K562 (cell line): ENCODE results near the gene SEMA6D. TPM values are rescaled to one million over a fixed set of nuclear protein-coding genes. Genes with fewer than 3 reads are reported as not detected.

Source experiments
- ATAC-seq: fragments of 200-7000 bp; cut with Tn5 transposase; 3 replicates; pipeline ENCODE4 v1.9.1; 2020; ENCODE audit warnings: moderate library complexity
- BruUV-seq: library from RNA; stranded (reverse); fragments of 400-500 nt; replicated peaks from 2 replicates; lab custom pipeline; 2021; lab: Mats Ljungman, UMichigan
- CTCF ChIA-PET: fragments of 300-600 bp; formaldehyde crosslinking; extraction: SDS; loops from one replicate; lab custom pipeline; 2021; ENCODE audit warnings: low intra/inter-chr PET ratio; lab: Yijun Ruan, JAX
- POLR2A ChIA-PET: fragments of 300-600, 350-650 bp; sonication (Branson Sonifier 250); formaldehyde crosslinking; extraction: SDS; loops from one replicate; lab custom pipeline; 2021; ENCODE audit warnings: antibody characterized with exemption, inconsistent platforms; lab: Yijun Ruan, JAX
- DNase-seq, 4 experiments: peaks; one replicate each; pipeline versions ENCODE4 v3.0.0 to v3.0.0-alpha.2; 2011 to 2018; ENCODE audit warnings: low spot score in 3 of 4, mixed read lengths in 3 of 4; ENCODE audit errors: extremely low read depth in 1 of 4
- FAIRE-seq: peaks from 2 replicates; lab custom pipeline; 2011; peaks lifted over from hg19 to GRCh38; lab: Jason Lieb, UNC
- H2AFZ ChIP-seq: 2 replicates; pipeline ENCODE4 v1.6.0; 2011; ENCODE audit warnings: low read depth, low read length, control low read depth, inconsistent platforms
- H3K27ac ChIP-seq: fragments of 200-600 bp; 3 replicates; pipeline ENCODE4 v1.8.0; 2011; ENCODE audit warnings: low read depth, mild to moderate bottlenecking, control low read depth, inconsistent platforms, low read length, moderate library complexity, mixed read lengths; ENCODE audit errors: extremely low read depth
- H3K27me3 ChIP-seq, 2 experiments: fragments of 300-600 bp in 1 of 2; 2 replicates in 1 of 2; 3 replicates in 1 of 2; pipeline versions ENCODE4 v1.6.0 to v1.8.0; 2011; ENCODE audit warnings: inconsistent platforms in 2 of 2, low read length in 2 of 2, mild to moderate bottlenecking in 1 of 2, mixed read lengths in 1 of 2, moderate library complexity in 1 of 2; ENCODE audit not compliant: control insufficient read depth in 2 of 2, insufficient read depth in 2 of 2
- H3K36me3 ChIP-seq: fragments of 300-600 bp; 3 replicates; pipeline ENCODE4 v1.8.0; 2011; ENCODE audit warnings: mild to moderate bottlenecking, low read length, inconsistent platforms; ENCODE audit not compliant: control insufficient read depth, insufficient read depth
- H3K4me1 ChIP-seq, 2 experiments: fragments of 200-600 bp in 1 of 2; replicated peaks in 1 of 2; 2 replicates in 1 of 2; 3 replicates in 1 of 2; pipeline versions ENCODE4 v1.5.1 to v1.8.0; 2011; ENCODE audit warnings: inconsistent platforms in 2 of 2, low read length in 2 of 2, mild to moderate bottlenecking in 1 of 2, mixed read lengths in 1 of 2, moderate library complexity in 1 of 2; ENCODE audit not compliant: control insufficient read depth in 2 of 2, insufficient read depth in 2 of 2
- H3K4me2 ChIP-seq: 2 replicates; pipeline ENCODE4 v1.6.1; 2011; ENCODE audit warnings: low read length, control low read depth, inconsistent platforms, mixed read lengths; ENCODE audit not compliant: insufficient read depth
- H3K4me3 ChIP-seq: fragments of 200-600 bp; sonication (generic), shearing (Covaris generic); 2 replicates; pipeline ENCODE4 v1.5.1; 2016; ENCODE audit warnings: control low read depth, inconsistent platforms
- H3K79me2 ChIP-seq: fragments of 200-600 bp; 3 replicates; pipeline ENCODE4 v1.8.0; 2011; ENCODE audit warnings: low read length, inconsistent platforms; ENCODE audit not compliant: control insufficient read depth, insufficient read depth
- H3K9ac ChIP-seq, 2 experiments: 2 replicates each; pipeline versions ENCODE4 v1.6.0 to v1.6.1; 2011; ENCODE audit warnings: low read depth in 2 of 2, low read length in 2 of 2, control low read depth in 1 of 2, inconsistent platforms in 1 of 2, mild to moderate bottlenecking in 1 of 2, mixed read lengths in 1 of 2; ENCODE audit not compliant: insufficient read depth in 1 of 2
- H3K9me1 ChIP-seq: one replicate; pipeline ENCODE4 v1.6.0; 2011; ENCODE audit warnings: inconsistent platforms, mild to moderate bottlenecking, low read length, moderate library complexity; ENCODE audit not compliant: control insufficient read depth, insufficient read depth
- H3K9me3 ChIP-seq: replicated peaks from 2 replicates; pipeline ENCODE4 v1.5.1; 2011; ENCODE audit warnings: low read depth, low read length, inconsistent platforms; ENCODE audit not compliant: control insufficient read depth, insufficient read depth
- H4K20me1 ChIP-seq: replicated peaks from 2 replicates; pipeline ENCODE4 v1.6.1; 2011; ENCODE audit warnings: low read length, inconsistent platforms, mixed read lengths; ENCODE audit not compliant: control insufficient read depth, insufficient read depth
- ARID2 ChIP-seq: fragments of 450-650 bp; IDR thresholded peaks from 2 replicates; pipeline ENCODE4 v1.6.1; 2017; ENCODE audit warnings: antibody characterized with exemption, mild to moderate bottlenecking
- ATF2 ChIP-seq: sonication (generic); formaldehyde crosslinking; IDR thresholded peaks from 2 replicates; pipeline ENCODE4 v1.8.1; 2022; ENCODE audit warnings: missing genetic modification reagents
- BCL6 ChIP-seq: fragments of 250-450 bp; sonication (Bioruptor Pico); IDR thresholded peaks from 2 replicates; pipeline ENCODE4 v1.4.0; 2020
- CBX3 ChIP-seq, 2 experiments: IDR thresholded peaks; 1 replicate in 1 of 2; 2 replicates in 1 of 2; pipeline ENCODE4 v1.6.1; 2012; ENCODE audit warnings: inconsistent platforms in 2 of 2, low read length in 2 of 2, borderline replicate concordance in 1 of 2, control low read depth in 1 of 2
- DACH1 ChIP-seq: fragments of 450-650 bp; IDR thresholded peaks from 2 replicates; pipeline ENCODE4 v1.6.1; 2018; ENCODE audit not compliant: partially characterized antibody
- FOXO4 ChIP-seq: fragments of 450-650 bp; formaldehyde crosslinking; IDR thresholded peaks from 2 replicates; pipeline ENCODE4 v1.4.0; 2020; ENCODE audit warnings: mild to moderate bottlenecking, moderate library complexity
- HDAC6 ChIP-seq: IDR thresholded peaks from 2 replicates; pipeline ENCODE4 v1.6.1; 2012; ENCODE audit warnings: low read depth, mild to moderate bottlenecking, control low read depth, inconsistent platforms, low read length, moderate library complexity
- SNRNP70 ChIP-seq: fragments of 200-400 bp; formaldehyde crosslinking; optimal IDR thresholded peaks from 2 replicates; pipeline ENCODE3; 2017; ENCODE audit warnings: low read depth, low read length
- ZEB2 ChIP-seq: fragments of 450-650 bp; IDR thresholded peaks from 2 replicates; pipeline ENCODE4 v1.6.1; 2016
- ZNF316 ChIP-seq: fragments of 450-650 bp; IDR thresholded peaks from 2 replicates; pipeline ENCODE4 v1.6.1; 2016
- ZNF398 ChIP-seq: fragments of 250-450 bp; sonication (Bioruptor Pico); IDR thresholded peaks from 2 replicates; pipeline ENCODE4 v1.8.0; 2021; ENCODE audit warnings: moderate library complexity, mild to moderate bottlenecking, inconsistent platforms
- ZNF586 ChIP-seq: fragments of 450-650 bp; formaldehyde crosslinking; conservative IDR thresholded peaks from 2 replicates; pipeline ENCODE4 v1.4.0; 2020; ENCODE audit warnings: mild to moderate bottlenecking, moderate library complexity
- ZNF830 ChIP-seq: fragments of 250-450 bp; sonication (Bioruptor Pico); IDR thresholded peaks from 2 replicates; pipeline ENCODE4 v1.5.0; 2021; ENCODE audit warnings: mild to moderate bottlenecking
- WGBS: fragments of 100-300 bp; shearing (Covaris generic); methylation state at CpG from one replicate; pipeline ENCODE4 v1.1.6; 2016; ENCODE audit warnings: low coverage, mixed read lengths; ENCODE audit not compliant: insufficient coverage; ENCODE audit errors: missing lambda C conversion rate; 5-methylcytosine and 5-hydroxymethylcytosine counted together
- in situ Hi-C: fragments of 300-500 bp; cut with MboI; formaldehyde crosslinking; loops from 4 replicates; pipeline ENCODE4 v1.15.0; 2018; ENCODE audit warnings: inconsistent platforms, mixed read lengths
- intact Hi-C: fragments of 100-400 bp; cut with micrococcal nuclease; formaldehyde crosslinking; loops from 2 replicates; pipeline ENCODE4 v1.14.2; 2022
- polyA plus RNA-seq, 8 experiments: library from polyadenylated mRNA; depleted of rRNA in 4 of 8; stranded (reverse) in 5 of 8; unstranded in 3 of 8; fragments of >200 nt; fragmentation: Nextera tagmentation in 2 of 8; fragmentation: Illumina TruSeq in 1 of 8; extraction: Ambion mirVana in 2 of 8; extraction: Trizol in 1 of 8; gene quantifications; 2 replicates each; pipeline versions ENCODE4 v1.2.1 to v1.2.3, GENCODE V29; 2011 to 2014; ENCODE audit warnings: inconsistent platforms in 1 of 8, missing spikeins in 1 of 8
- total RNA-seq, 7 experiments: library from RNA; depleted of rRNA in 6 of 7; stranded (reverse); fragments of >200 nt in 6 of 7; fragmentation: Illumina TruSeq in 2 of 7; extraction: Trizol in 2 of 7; gene quantifications; 2 replicates each; pipeline versions ENCODE4 v1.2.1 to v1.2.3, GENCODE V29; 2011 to 2021; ENCODE audit warnings: low replicate concordance in 1 of 7

The SEMA6D gene
- total and polyA plus RNA-seq, 9 of the 15 experiments (the other 6 are each of a cell fraction or from before 2014, with no cell fraction given) = not detected

- Histone ChIP-seq H3K9me3 (no peaks in the 10 kb centered on the region), H3K27ac (no peak overlapping the region), H3K27me3 (no peaks in the 10 kb centered on the region), H4K20me1 (no peaks in the 10 kb centered on the region), H3K9me1 (no peaks in the 10 kb centered on the region), H2AFZ (no peak overlapping the region), H3K4me1 (no peaks in the 10 kb centered on the region), H3K9ac (no peak overlapping the region), H3K4me2 (no peak overlapping the region), H3K79me2 (no peaks in the 10 kb centered on the region), H3K36me3 (no peaks in the 10 kb centered on the region), H3K4me3 (no peak overlapping the region)
- in situ Hi-C loops = no loop called here
- BruUV-seq = no TSS peak
- ChIA-PET POLR2A (no interaction called here), CTCF (no interaction called here)
- DNase-seq = no peak
- no peak for FAIRE-seq
- intact Hi-C loops = no loop called here
- ATAC-seq = no peak
- no peak for TF ChIP-seq FOXO4 (CRISPR knock-in tag)
- 0% methylated on average over 3 of the region's 3 CpGs for WGBS
Observed at GRCh38 chr15:47675735-47676134, 41.6 kb upstream of the SEMA6D start.

- Histone ChIP-seq H3K9me1 (no peaks in the 10 kb centered on the region), H3K4me1 (no peaks in the 10 kb centered on the region), H2AFZ (no peak overlapping the region), H3K4me2 (no peak overlapping the region), H4K20me1 (no peaks in the 10 kb centered on the region), H3K4me3 (no peak overlapping the region), H3K27me3 (no peaks in the 10 kb centered on the region), H3K9ac (no peak overlapping the region), H3K36me3 (no peaks in the 10 kb centered on the region), H3K79me2 (no peaks in the 10 kb centered on the region), H3K27ac (no peak overlapping the region), H3K9me3 (no peaks in the 10 kb centered on the region)
- ChIA-PET CTCF (no interaction called here), POLR2A (no interaction called here)
- intact Hi-C loops (no loop called here), in situ Hi-C loops (no loop called here)
- FAIRE-seq (no peak), ATAC-seq (no peak), DNase-seq (no peak)
- 0% methylated on average over 1 of the region's 1 CpG for WGBS
- BruUV-seq = no TSS peak
- no peak for TF ChIP-seq ZNF316
- no peak for TF ChIP-seq CBX3 (IDR thresholded peaks at IDR 0.05; ENCODE audit: borderline replicate concordance in 1 of 2, low read length in 2 of 2)
- TF ChIP-seq ARID2 = no peak
- no peak for TF ChIP-seq ZNF586 (CRISPR knock-in tag)
- TF ChIP-seq BCL6 (CRISPR knock-in tag) = no peak
- TF ChIP-seq ZNF398 (CRISPR knock-in tag) = no peak
- TF ChIP-seq ZEB2 = no peak
- no peak for TF ChIP-seq HDAC6
- no peak for TF ChIP-seq ZNF830 (CRISPR knock-in tag)
- TF ChIP-seq ATF2 (CRISPR knock-in tag) = no peak
- TF ChIP-seq SNRNP70 = no peak
- TF ChIP-seq DACH1 = no peak
Observed at GRCh38 chr15:47678040-47678439, 39.3 kb upstream of the SEMA6D start.
